ENCODE measurements around the gene SI.
"Not testable (repeated sequence)": the region's sequence is repeated elsewhere in the genome, so short reads cannot be mapped to it uniquely, and the experiment has no call there.

SI gene

DNA sequence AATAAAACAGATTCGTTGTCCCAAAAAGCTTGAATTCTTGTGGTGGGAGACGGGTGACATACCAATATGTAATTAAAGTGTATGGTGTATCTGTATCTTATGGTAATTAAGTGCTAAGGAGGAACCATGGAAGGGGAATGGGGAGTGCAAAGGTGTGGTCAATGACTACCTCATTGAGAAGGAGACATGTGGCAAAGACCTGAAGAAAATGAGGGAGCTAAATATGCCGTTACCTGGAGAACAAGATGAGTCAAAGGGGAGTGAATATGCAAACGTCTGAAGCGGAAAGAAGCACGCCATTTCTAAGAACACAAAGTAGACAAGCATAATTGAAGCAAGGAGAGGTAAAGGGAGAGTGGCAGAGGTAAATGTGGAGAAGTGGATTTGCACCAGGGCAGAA lies 115.7 kb downstream of the SI start:
- H3K4me1 ChIP-seq (ENCODE audit: insufficient read depth, low read length), result no peaks in the 10 kb centered on the region
- no peaks in the 10 kb centered on the region for H3K36me3 ChIP-seq (ENCODE audit: insufficient read depth, low read length)
- H3K4me3 ChIP-seq (ENCODE audit: low read depth in 1 of 2, low read length in 2 of 2), result no peak overlapping the region
- H3K9ac ChIP-seq (ENCODE audit: low read length), result no peak overlapping the region
- no peak overlapping the region for H3K27ac ChIP-seq (ENCODE audit: low read depth, low read length)
- no peaks in the 10 kb centered on the region for H3K27me3 ChIP-seq (ENCODE audit: control insufficient read depth in 1 of 2, insufficient read depth in 2 of 2, low read length in 2 of 2)
- no peaks in the 10 kb centered on the region for H3K9me3 ChIP-seq (ENCODE audit: low read length)

DNA sequence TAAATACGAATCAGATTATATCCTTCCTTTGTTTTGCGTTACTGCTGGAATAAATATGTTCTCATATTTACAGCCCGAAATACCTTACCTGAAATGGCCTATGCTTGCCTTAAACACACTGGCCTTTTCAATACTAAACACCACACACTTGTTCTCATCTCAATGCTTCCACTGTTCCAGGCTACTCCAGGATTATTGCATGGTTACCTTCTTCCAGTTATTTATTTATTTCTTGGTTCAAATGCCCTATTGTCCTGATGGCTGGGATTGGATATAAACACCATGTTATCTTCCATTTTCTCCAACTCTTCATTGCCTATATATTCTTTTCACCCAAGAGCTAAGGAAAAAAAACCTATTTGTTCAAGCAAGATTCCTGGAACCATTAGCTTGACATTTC lies 125.3 kb downstream of the SI start:
- Histone ChIP-seq H3K9me3 (ENCODE audit: low read length) (no peaks in the 10 kb centered on the region), H3K4me3 (ENCODE audit: low read depth in 1 of 2, low read length in 2 of 2) (no peak overlapping the region), H3K4me1 (ENCODE audit: insufficient read depth, low read length) (no peaks in the 10 kb centered on the region), H3K27ac (ENCODE audit: low read depth, low read length) (no peak overlapping the region), H3K9ac (ENCODE audit: low read length) (no peak overlapping the region), H3K36me3 (ENCODE audit: insufficient read depth, low read length) (no peaks in the 10 kb centered on the region), H3K27me3 (ENCODE audit: control insufficient read depth in 1 of 2, insufficient read depth in 2 of 2, low read length in 2 of 2) (no peaks in the 10 kb centered on the region)

DNA sequence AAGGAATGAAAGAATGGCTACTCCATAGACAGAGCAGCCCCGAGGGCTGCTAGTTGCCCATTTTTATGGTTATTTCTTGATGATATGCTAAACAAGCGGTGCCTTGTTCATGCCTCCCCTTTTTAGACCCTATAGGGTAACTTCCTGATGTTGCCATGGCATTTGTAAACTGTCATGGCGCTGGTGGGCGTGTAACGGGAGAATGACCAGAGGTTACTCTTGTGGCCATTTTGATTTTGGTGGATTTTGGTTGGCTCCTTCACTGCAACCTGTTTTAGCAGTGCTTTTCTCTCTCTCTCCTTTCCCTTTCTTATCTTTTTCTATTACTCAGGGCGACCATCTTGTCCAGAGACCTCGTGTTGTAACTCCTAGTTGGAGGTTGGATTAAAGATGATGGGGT lies 126.9 kb downstream of the SI start:
- H3K27me3 ChIP-seq (ENCODE audit: control insufficient read depth in 1 of 2, insufficient read depth in 2 of 2, low read length in 2 of 2); H3K27ac ChIP-seq (ENCODE audit: low read depth, low read length); H3K4me1 ChIP-seq (ENCODE audit: insufficient read depth, low read length); H3K9ac ChIP-seq (ENCODE audit: low read length); H3K4me3 ChIP-seq (ENCODE audit: low read depth in 1 of 2, low read length in 2 of 2); H3K36me3 ChIP-seq (ENCODE audit: insufficient read depth, low read length); H3K9me3 ChIP-seq (ENCODE audit: low read length): not testable (repeated sequence)

DNA sequence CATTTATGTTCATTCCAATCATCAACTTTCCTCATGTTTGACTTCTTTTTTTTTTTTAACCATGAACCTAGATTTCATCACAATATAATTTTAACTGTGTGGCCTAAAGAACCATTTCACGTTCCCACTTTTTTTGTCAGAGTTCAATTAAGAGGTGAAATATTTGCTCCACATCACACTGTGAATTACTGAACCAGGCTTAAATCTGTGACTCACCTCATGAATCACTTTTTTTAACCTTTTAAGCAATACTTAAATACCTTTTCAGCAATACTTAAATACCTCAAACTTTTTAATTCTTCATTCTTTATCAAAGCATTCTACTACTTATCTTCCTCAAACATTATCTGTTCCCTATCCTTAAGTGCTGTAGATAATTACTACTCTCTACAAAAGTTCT lies 137.6 kb downstream of the SI start:
- no peaks in the 10 kb centered on the region for H3K27me3 ChIP-seq (ENCODE audit: control insufficient read depth in 1 of 2, insufficient read depth in 2 of 2, low read length in 2 of 2)
- no peak overlapping the region for H3K4me3 ChIP-seq (ENCODE audit: low read depth in 1 of 2, low read length in 2 of 2)

DNA sequence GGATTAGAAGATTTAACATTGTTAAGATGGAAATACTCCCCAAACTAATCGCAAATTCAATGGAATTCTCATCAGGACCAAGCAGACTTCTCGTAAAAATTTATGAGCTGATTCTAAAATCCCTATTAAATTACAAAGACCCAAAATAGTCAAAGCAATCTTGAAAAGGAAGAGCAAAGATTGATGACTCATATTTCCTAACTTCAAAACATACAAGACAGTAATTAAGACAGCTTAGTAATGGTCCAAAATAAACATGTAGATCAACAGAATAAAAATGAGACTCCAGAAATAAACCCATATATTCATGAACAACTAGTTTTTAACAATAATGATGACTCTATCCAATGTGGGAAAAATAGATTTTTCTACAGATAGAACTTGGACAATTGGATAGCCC lies 148.7 kb downstream of the SI start:
- H3K9ac ChIP-seq (ENCODE audit: low read length), result no peak overlapping the region
- H3K4me1 ChIP-seq (ENCODE audit: insufficient read depth, low read length), result no peaks in the 10 kb centered on the region
- no peaks in the 10 kb centered on the region for H3K27me3 ChIP-seq (ENCODE audit: control insufficient read depth in 1 of 2, insufficient read depth in 2 of 2, low read length in 2 of 2)
- H3K9me3 ChIP-seq (ENCODE audit: low read length), result no peaks in the 10 kb centered on the region
- no peak overlapping the region for H3K27ac ChIP-seq (ENCODE audit: low read depth, low read length)
- H3K36me3 ChIP-seq (ENCODE audit: insufficient read depth, low read length), result no peaks in the 10 kb centered on the region
- H3K4me3 ChIP-seq (ENCODE audit: low read depth in 1 of 2, low read length in 2 of 2), result no peak overlapping the region

More for the DNA sequence above, 137.6 kb downstream of the SI start:
- no peaks in the 10 kb centered on the region for H3K4me1 ChIP-seq (ENCODE audit: insufficient read depth, low read length)
- no peak overlapping the region for H3K27ac ChIP-seq (ENCODE audit: low read depth, low read length)
- no peak overlapping the region for H3K9ac ChIP-seq (ENCODE audit: low read length)
- H3K36me3 ChIP-seq (ENCODE audit: insufficient read depth, low read length), result no peaks in the 10 kb centered on the region
- no peaks in the 10 kb centered on the region for H3K9me3 ChIP-seq (ENCODE audit: low read length)
